ENCODE data around the gene ATXN1. TPM values are rescaled to one million over a fixed set of nuclear protein-coding genes. Genes with fewer than 3 reads are reported as not detected.

Gene ATXN1
- total and polyA plus RNA-seq, 2 of the 8 experiments (the other 6 are each of a cell fraction or from before 2014, with no cell fraction given), result 1.6 to 4.0 TPM

DNA sequence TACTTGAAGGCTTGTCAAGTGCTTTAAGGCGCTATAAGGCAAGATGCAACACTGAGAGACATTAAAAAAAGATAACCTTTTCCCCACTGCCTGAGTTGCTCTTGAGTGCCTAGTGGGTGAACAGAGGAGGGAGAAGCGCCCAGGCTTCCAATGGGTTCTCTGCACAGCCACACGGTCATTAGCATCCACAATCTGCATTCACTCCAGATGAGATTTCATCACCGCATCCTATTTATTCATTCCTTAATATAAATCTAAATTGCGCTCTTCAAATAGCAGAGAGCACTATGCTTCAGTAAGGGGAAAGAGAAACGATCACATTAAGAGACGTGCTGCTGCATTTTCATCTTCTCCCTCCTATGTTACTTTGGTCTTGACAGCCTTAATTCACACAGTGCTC is 219.2 kb downstream of the ATXN1 start:
- DNase-seq (ENCODE audit: low read depth in 1 of 2, low spot score in 2 of 2) (no peak), FAIRE-seq (no peak)
- H3K27me3 ChIP-seq (replicated peaks in 1 of 4; ENCODE audit: control insufficient read depth in 3 of 4, extremely low read depth in 1 of 4, insufficient read depth in 3 of 4, low read length in 3 of 4), result no peaks in the 10 kb centered on the region
- H2BK12ac ChIP-seq (ENCODE audit: low read depth, low read length), result no peak overlapping the region
- no peak overlapping the region for H3K14ac ChIP-seq (ENCODE audit: insufficient read length)
- no peak for TF ChIP-seq POU5F1 (IDR thresholded peaks at IDR 0.05; ENCODE audit: low read depth, low read length)
- no peak for TF ChIP-seq EZH2 (IDR thresholded peaks at IDR 0.05; ENCODE audit: low read depth, low read length, severe bottlenecking)
- TF ChIP-seq KDM5A (IDR thresholded peaks at IDR 0.05; ENCODE audit: low read length), result no peak
- H3K4me1 ChIP-seq (replicated peaks in 1 of 4; ENCODE audit: control insufficient read depth in 3 of 4, insufficient read depth in 4 of 4, low read length in 3 of 4), result no peaks in the 10 kb centered on the region
- H2BK15ac ChIP-seq (ENCODE audit: low read length), result no peak overlapping the region
- ChIA-PET CTCF (ENCODE audit: partially characterized antibody) (interaction anchor here (0.9 to 1.9 kb wide), 3 partner anchors 26 to 30 kb away, joined by 3 to 9 read pairs (median 4); no protein-coding TSS in a partner anchor), POLR2A (ENCODE audit: partially characterized antibody) (no interaction called here)
- no peak overlapping the region for H4K91ac ChIP-seq (replicated peaks; ENCODE audit: insufficient read length, low read length)
- no peak overlapping the region for H3K18ac ChIP-seq (ENCODE audit: extremely low read depth, low read length)
- H2AFZ ChIP-seq (ENCODE audit: low read length), result no peak overlapping the region
- H3K9ac ChIP-seq (replicated peaks in 1 of 4; ENCODE audit: extremely low read depth in 1 of 4, low read depth in 3 of 4, low read length in 3 of 4), result no peak overlapping the region
- no peak overlapping the region for H3K4me2 ChIP-seq (ENCODE audit: insufficient read depth in 1 of 2, low read depth in 2 of 2, low read length in 2 of 2)
- WGBS, 2 experiments (ENCODE audit: extremely low coverage in 1 of 2, insufficient coverage in 1 of 2, insufficient read length in 1 of 2, insufficient replicate concordance in 2 of 2, low coverage in 1 of 2, low lambda C conversion rate in 2 of 2, missing lambda C conversion rate in 1 of 2), result 94% methylated on average over 7 of the region's 7 CpGs; no CpG with 5 or more reads in 1 of the 2 experiments
- H4K8ac ChIP-seq (ENCODE audit: extremely low read depth, insufficient read depth, low read length), result no peak overlapping the region
- H3K23me2 ChIP-seq (ENCODE audit: low read depth, low read length), result no peaks in the 10 kb centered on the region
- H2AK5ac ChIP-seq (ENCODE audit: low read depth, low read length), result no peak overlapping the region
- no peaks in the 10 kb centered on the region for H3K79me2 ChIP-seq (ENCODE audit: control insufficient read depth in 1 of 2, insufficient read depth in 2 of 2, low read length in 2 of 2)
- H4K5ac ChIP-seq (ENCODE audit: insufficient read length, low read depth, low read length), result no peak overlapping the region
- H2BK20ac ChIP-seq (ENCODE audit: low read length), result no peak overlapping the region
- H4K20me1 ChIP-seq (replicated peaks in 1 of 2; ENCODE audit: control insufficient read depth in 1 of 2, insufficient read depth in 2 of 2, low read length in 2 of 2), result no peaks in the 10 kb centered on the region
- no peaks in the 10 kb centered on the region for H3K36me3 ChIP-seq (ENCODE audit: control insufficient read depth in 2 of 4, insufficient read depth in 4 of 4, low read length in 3 of 4)
- H2BK120ac ChIP-seq (replicated peaks; ENCODE audit: low read depth, low read length), result no peak overlapping the region
- H3K79me1 ChIP-seq (ENCODE audit: low read depth, low read length), result no peaks in the 10 kb centered on the region
- no peak overlapping the region for H3K4me3 ChIP-seq (ENCODE audit: extremely low read depth in 1 of 4, insufficient read depth in 2 of 4, low read depth in 3 of 4, low read length in 4 of 4)
- no peaks in the 10 kb centered on the region for H3K9me3 ChIP-seq (ENCODE audit: insufficient read depth in 2 of 2, low read depth in 1 of 2, low read length in 1 of 2)
- H3K23ac ChIP-seq (ENCODE audit: insufficient read length), result no peak overlapping the region
- no peak overlapping the region for H3K4ac ChIP-seq (replicated peaks; ENCODE audit: insufficient read length, low read depth, low read length)
- H3K27ac ChIP-seq (ENCODE audit: low read depth, low read length), result no peak overlapping the region
- no peak overlapping the region for H2BK5ac ChIP-seq (ENCODE audit: low read depth, low read length)
- no peak overlapping the region for H3K56ac ChIP-seq (replicated peaks; ENCODE audit: insufficient read length, low read depth, low read length)
